Upper lobe of left lung (tissue), 6 donors: ENCODE results near the gene SLC35F3. TPM values are rescaled to one million over a fixed set of nuclear protein-coding genes. Genes with fewer than 3 reads are reported as not detected.

Experiments
- ATAC-seq, 2 donors: fragments of 200-7000 bp; cut with Tn5 transposase; one replicate each; pipeline ENCODE4 v1.9.1; 2022; ENCODE audit warnings: mild to moderate bottlenecking in 2 of 2, moderate library complexity in 2 of 2; ENCODE audit not compliant: low FRiP score in 2 of 2
- DNase-seq, 2 donors: peaks; one replicate each; pipeline ENCODE4 v3.0.0-alpha.2; 2019 to 2020
- H3K27ac ChIP-seq, 4 donors: fragments of 200-600 bp; sonication (generic); one replicate each; pipeline ENCODE4 v1.5.1; 2016 to 2019
- H3K27me3 ChIP-seq, 4 donors: fragments of 200-600 bp; sonication (generic); one replicate each; pipeline ENCODE4 v1.5.1; 2017 to 2019
- H3K36me3 ChIP-seq, 4 donors: fragments of 200-600 bp; sonication (generic); one replicate each; pipeline ENCODE4 v1.5.1; 2016 to 2019
- H3K4me1 ChIP-seq, 4 donors: fragments of 200-600 bp; sonication (generic); one replicate each; pipeline ENCODE4 v1.5.1; 2018 to 2019
- H3K4me3 ChIP-seq, 4 donors: fragments of 200-600 bp; sonication (generic); one replicate each; pipeline ENCODE4 v1.5.1; 2017 to 2019; ENCODE audit warnings: mild to moderate bottlenecking in 2 of 4, moderate library complexity in 1 of 4
- H3K9me3 ChIP-seq, 4 donors: fragments of 200-600 bp; sonication (generic); one replicate each; pipeline ENCODE4 v1.5.1; 2018 to 2019
- CTCF ChIP-seq, 6 experiments: fragments of 450-650 bp in 4 of 6; fragments of 200-600 bp in 2 of 6; sonication (generic) in 2 of 6; IDR thresholded peaks; one replicate each; pipeline ENCODE4 v1.5.1; 2016 to 2019; ENCODE audit warnings: antibody characterized with exemption in 6 of 6
- EP300 ChIP-seq, 4 donors: sonication (generic); formaldehyde crosslinking; IDR thresholded peaks; one replicate each; pipeline ENCODE4 v1.5.1; 2017; ENCODE audit warnings: antibody characterized with exemption in 4 of 4, control low read depth in 2 of 4
- POLR2A ChIP-seq, 4 donors: fragments of 450-650 bp; IDR thresholded peaks; one replicate each; pipeline ENCODE4 v1.5.1; 2016 to 2017; ENCODE audit warnings: antibody characterized with exemption in 4 of 4, mild to moderate bottlenecking in 2 of 4
- POLR2AphosphoS5 ChIP-seq, 2 donors: sonication (generic); formaldehyde crosslinking; IDR thresholded peaks; one replicate each; pipeline ENCODE4 v1.5.1; 2017; ENCODE audit warnings: antibody characterized with exemption in 2 of 2
- WGBS, 2 donors: methylation state at CpG; one replicate each; pipeline ENCODE4 v1.1.5; 2017 to 2018; 5-methylcytosine and 5-hydroxymethylcytosine counted together
- total RNA-seq, 6 donors: library from RNA; depleted of rRNA in 4 of 6; stranded (reverse); fragments of >200 nt in 4 of 6; gene quantifications; one replicate each; pipeline versions ENCODE4 v1.1.0 to v1.2.1, GENCODE V29; 2016 to 2021
- donor health status: DM: no; HTN: no; CAD: no; lungs with moderate emphysema.
- donor health status: DM: no; HTN: yes; CAD: no; lungs with severe emphysema.

Gene SLC35F3
- total RNA-seq, 6 donors from 2014 or later, result 0.30 to 1.7 (median 0.40) TPM; not detected in 1

GRCh38 chr1:233916706-233917105 lies 12.2 kb downstream of the SLC35F3 start:
- 72 to 74% methylated on average over 5 of the region's 5 CpGs for WGBS, 2 donors
- no peak for ATAC-seq

GRCh38 chr1:233919786-233920185 lies 15.3 kb downstream of the SLC35F3 start:
- Histone ChIP-seq H3K36me3 (no peaks in the 10 kb centered on the region), H3K9me3 (no peaks in the 10 kb centered on the region), H3K4me1 (no peaks in the 10 kb centered on the region), H3K27me3 (no peaks in the 10 kb centered on the region), H3K27ac (no peak overlapping the region), H3K4me3 (no peak overlapping the region)
- no peak for DNase-seq
- ATAC-seq, result no peak
- 77 to 78% methylated on average over 7 of the region's 7 CpGs for WGBS, 2 donors
- TF ChIP-seq EP300 (IDR thresholded peaks at IDR 0.05) (no peak), POLR2AphosphoS5 (IDR thresholded peaks at IDR 0.05) (no peak), CTCF (IDR thresholded peaks at IDR 0.05) (no peak)

More at GRCh38 chr1:233916706-233917105, 12.2 kb downstream of the SLC35F3 start:
- no peaks in the 10 kb centered on the region for H3K9me3 ChIP-seq
- H3K27ac ChIP-seq, result no peak overlapping the region
- DNase-seq, result no peak
- no peaks in the 10 kb centered on the region for H3K4me1 ChIP-seq
- no peaks in the 10 kb centered on the region for H3K27me3 ChIP-seq
- H3K36me3 ChIP-seq, result no peaks in the 10 kb centered on the region
- no peak overlapping the region for H3K4me3 ChIP-seq
- no peak for TF ChIP-seq EP300 (IDR thresholded peaks at IDR 0.05)
- no peak for TF ChIP-seq CTCF (IDR thresholded peaks at IDR 0.05)
- TF ChIP-seq POLR2AphosphoS5 (IDR thresholded peaks at IDR 0.05), result no peak
- TF ChIP-seq POLR2A (IDR thresholded peaks at IDR 0.05), result no peak

DNA sequence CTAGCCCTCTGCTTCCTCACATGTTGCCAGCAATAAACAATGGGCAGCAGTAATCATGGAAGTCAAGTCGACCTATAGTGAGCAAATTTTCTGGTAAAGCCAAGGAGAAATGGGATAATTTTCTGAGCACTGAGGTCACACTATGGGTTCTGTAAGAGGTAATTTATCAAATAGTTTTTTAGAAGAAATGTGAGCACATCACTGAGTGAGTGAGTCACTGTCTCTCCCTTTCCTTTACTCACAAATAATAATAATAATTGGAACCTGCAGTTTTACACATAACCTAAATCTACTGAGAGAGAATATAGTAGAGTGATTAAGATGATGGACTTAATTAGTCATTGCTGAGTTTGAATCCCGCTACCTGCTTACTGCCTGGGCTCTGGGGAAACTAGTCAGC lies 23.6 kb downstream of the SLC35F3 start:
- no peak overlapping the region for H3K4me3 ChIP-seq
- H3K4me1 ChIP-seq, result no peaks in the 10 kb centered on the region
- ATAC-seq (no peak), DNase-seq (no peak)
- H3K36me3 ChIP-seq, result no peaks in the 10 kb centered on the region
- TF ChIP-seq EP300 (IDR thresholded peaks at IDR 0.05), result no peak
- TF ChIP-seq POLR2AphosphoS5 (IDR thresholded peaks at IDR 0.05), result no peak
- TF ChIP-seq CTCF (IDR thresholded peaks at IDR 0.05), result no peak
- no peak for TF ChIP-seq POLR2A (IDR thresholded peaks at IDR 0.05)
- H3K9me3 ChIP-seq, result no peaks in the 10 kb centered on the region
- no peaks in the 10 kb centered on the region for H3K27me3 ChIP-seq
- H3K27ac ChIP-seq, result no peak overlapping the region
- WGBS, 2 donors, result 55 to 65% methylated on average over 2 of the region's 2 CpGs

DNA sequence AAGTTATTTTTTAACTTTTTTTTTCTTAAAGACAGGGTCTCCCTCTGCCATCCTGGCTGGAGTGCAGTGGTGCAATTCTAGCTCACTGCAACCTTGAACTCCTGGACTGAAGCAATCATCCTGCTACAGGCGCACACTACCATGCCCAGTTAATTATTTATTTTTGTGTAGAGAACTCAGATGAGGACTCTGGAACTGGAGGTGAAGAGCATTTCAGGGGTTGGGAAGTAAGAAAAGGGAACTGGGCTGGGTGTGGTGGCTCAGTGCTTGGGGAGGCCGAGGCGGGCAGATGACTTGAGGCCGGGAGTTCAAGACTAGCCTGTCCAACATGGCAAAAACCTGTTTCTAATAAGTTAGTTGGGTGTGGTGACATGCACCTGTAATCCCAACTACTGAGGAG lies 28.9 kb downstream of the SLC35F3 start:
- no peak for TF ChIP-seq POLR2A (IDR thresholded peaks at IDR 0.05)
- TF ChIP-seq CTCF (IDR thresholded peaks at IDR 0.05), result no peak
- TF ChIP-seq EP300 (IDR thresholded peaks at IDR 0.05), result no peak
- TF ChIP-seq POLR2AphosphoS5 (IDR thresholded peaks at IDR 0.05), result no peak
- H3K4me1 ChIP-seq, result no peaks in the 10 kb centered on the region
- no peaks in the 10 kb centered on the region for H3K9me3 ChIP-seq
- no peak overlapping the region for H3K27ac ChIP-seq
- DNase-seq (no peak), ATAC-seq (no peak)
- H3K4me3 ChIP-seq, result no peak overlapping the region
- WGBS, 2 donors, result 87 to 93% methylated on average over 4 of the region's 4 CpGs
- H3K36me3 ChIP-seq, result no peaks in the 10 kb centered on the region
- H3K27me3 ChIP-seq, result no peaks in the 10 kb centered on the region

DNA sequence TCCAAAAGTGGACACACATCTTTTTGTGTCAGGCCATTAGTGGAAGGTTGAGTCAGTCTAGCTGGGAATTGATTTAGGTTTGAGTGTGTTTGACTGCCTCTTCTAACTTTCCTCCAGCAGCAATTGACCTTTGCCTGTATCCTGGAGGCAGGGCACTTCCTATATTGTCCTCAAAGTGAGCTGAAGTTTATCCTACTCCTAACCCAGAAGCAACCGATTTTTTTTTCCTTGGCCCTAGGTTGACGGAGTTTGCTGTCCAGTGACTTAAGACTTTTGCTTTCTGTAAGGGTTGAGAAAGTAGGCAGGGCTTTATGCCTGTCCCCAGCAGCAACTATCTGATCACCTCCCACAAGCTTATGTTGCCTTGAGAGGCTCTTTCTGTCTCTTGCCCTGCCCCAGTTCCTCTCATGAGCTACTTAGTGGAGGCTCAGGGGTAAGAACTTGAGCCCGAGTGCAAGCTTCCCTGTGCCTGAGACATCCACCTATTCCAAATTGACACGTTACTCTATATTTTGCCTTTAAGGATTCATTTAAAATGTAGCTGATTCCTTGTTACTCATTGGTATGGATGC lies 30.9 kb downstream of the SLC35F3 start:
- TF ChIP-seq POLR2A (IDR thresholded peaks at IDR 0.05), result no peak
- no peak for TF ChIP-seq POLR2AphosphoS5 (IDR thresholded peaks at IDR 0.05)
- no peak for TF ChIP-seq CTCF (IDR thresholded peaks at IDR 0.05)
- TF ChIP-seq EP300 (IDR thresholded peaks at IDR 0.05), result no peak
- Histone ChIP-seq H3K36me3 (no peaks in the 10 kb centered on the region), H3K9me3 (no peaks in the 10 kb centered on the region), H3K4me3 (no peak overlapping the region), H3K4me1 (no peaks in the 10 kb centered on the region), H3K27me3 (no peaks in the 10 kb centered on the region), H3K27ac (no peak overlapping the region)
- WGBS, 2 donors, result 62 to 69% methylated on average over 4 of the region's 4 CpGs
- no peak for DNase-seq
- no peak for ATAC-seq
